Liver (tissue), 9 donors: ENCODE results near the gene THADA. TPM values are rescaled to one million over a fixed set of nuclear protein-coding genes. Genes with fewer than 3 reads are reported as not detected.
A peak's percentile ranks its signal among the peaks of the same experiment; 100 is the strongest.
"Not testable (repeated sequence)": the region's sequence is repeated elsewhere in the genome, so short reads cannot be mapped to it uniquely, and the experiment has no call there.

ENCODE experiments used
- DNase-seq: peaks from one replicate; pipeline ENCODE4 v3.0.0-alpha.2; 2017; ENCODE audit warnings: low spot score
- H3K27ac ChIP-seq, 2 donors: one replicate each; pipeline ENCODE4 v1.7.0; 2013; ENCODE audit warnings: inconsistent platforms in 2 of 2, low read length in 2 of 2, control low read depth in 1 of 2, low read depth in 1 of 2, mild to moderate bottlenecking in 1 of 2
- H3K27me3 ChIP-seq, 4 donors: one replicate each; pipeline versions ENCODE4 v1.6.1 to v1.7.0; 2013; ENCODE audit warnings: low read length in 3 of 4, inconsistent platforms in 1 of 4, mild to moderate bottlenecking in 1 of 4, moderate library complexity in 1 of 4; ENCODE audit not compliant: control insufficient read depth in 4 of 4, insufficient read depth in 4 of 4
- H3K36me3 ChIP-seq, 4 donors: one replicate each; pipeline versions ENCODE4 v1.6.1 to v1.7.0; 2013; ENCODE audit warnings: low read length in 3 of 4, mild to moderate bottlenecking in 3 of 4, low read depth in 1 of 4, moderate library complexity in 1 of 4; ENCODE audit not compliant: control insufficient read depth in 4 of 4, insufficient read depth in 3 of 4
- H3K4me1 ChIP-seq, 4 donors: one replicate each; pipeline versions ENCODE4 v1.6.1 to v1.7.0; 2013; ENCODE audit warnings: low read length in 3 of 4, mild to moderate bottlenecking in 3 of 4, moderate library complexity in 1 of 4; ENCODE audit not compliant: control insufficient read depth in 4 of 4, insufficient read depth in 4 of 4
- H3K4me3 ChIP-seq, 3 donors: one replicate each; pipeline versions ENCODE4 v1.6.1 to v1.7.0; 2013; ENCODE audit warnings: low read length in 3 of 3, control low read depth in 1 of 3, low read depth in 1 of 3, mild to moderate bottlenecking in 1 of 3
- H3K9ac ChIP-seq, 2 donors: one replicate each; pipeline ENCODE4 v1.7.0; 2013; ENCODE audit warnings: low read length in 2 of 2, mild to moderate bottlenecking in 2 of 2, moderate library complexity in 2 of 2, control low read depth in 1 of 2, low read depth in 1 of 2
- H3K9me3 ChIP-seq, 4 donors: one replicate each; pipeline versions ENCODE4 v1.6.1 to v1.7.0; 2013; ENCODE audit warnings: low read length in 3 of 4; ENCODE audit not compliant: control insufficient read depth in 4 of 4
- ATF3 ChIP-seq: IDR thresholded peaks from 2 replicates; pipeline ENCODE4 v1.6.1; 2016; ENCODE audit warnings: antibody characterized with exemption
- EGR1 ChIP-seq, 2 donors: IDR thresholded peaks; 2 replicates each; pipeline ENCODE4 v1.6.1; 2016 to 2018; ENCODE audit warnings: antibody characterized with exemption in 2 of 2, low read depth in 2 of 2
- FOXA1 ChIP-seq: IDR thresholded peaks from 2 replicates; pipeline ENCODE4 v1.6.1; 2016; ENCODE audit warnings: antibody characterized with exemption
- FOXA2 ChIP-seq: IDR thresholded peaks from 2 replicates; pipeline ENCODE4 v1.6.1; 2016; ENCODE audit warnings: antibody characterized with exemption
- GABPA ChIP-seq, 2 donors: IDR thresholded peaks in 1 of 2; conservative IDR thresholded peaks in 1 of 2; 2 replicates each; pipeline ENCODE4 v1.6.1; 2016; ENCODE audit warnings: antibody characterized with exemption in 2 of 2, mild to moderate bottlenecking in 1 of 2, moderate library complexity in 1 of 2
- HNF4A ChIP-seq, 2 donors: conservative IDR thresholded peaks; 2 replicates each; pipeline ENCODE4 v1.6.1; 2016; ENCODE audit warnings: antibody characterized with exemption in 2 of 2, mild to moderate bottlenecking in 2 of 2
- HNF4G ChIP-seq: IDR thresholded peaks from 2 replicates; pipeline ENCODE4 v1.6.1; 2016; ENCODE audit warnings: antibody characterized with exemption
- JUND ChIP-seq, 2 donors: IDR thresholded peaks; 2 replicates each; pipeline ENCODE4 v1.6.1; 2016; ENCODE audit warnings: antibody characterized with exemption in 2 of 2
- MAX ChIP-seq: IDR thresholded peaks from 2 replicates; pipeline ENCODE4 v1.6.1; 2016; ENCODE audit warnings: antibody characterized with exemption
- NR2F2 ChIP-seq: IDR thresholded peaks from 2 replicates; pipeline ENCODE4 v1.6.1; 2016; ENCODE audit warnings: antibody characterized with exemption
- RAD21 ChIP-seq, 2 donors: IDR thresholded peaks; 2 replicates each; pipeline ENCODE4 v1.6.1; 2016; ENCODE audit warnings: antibody characterized with exemption in 2 of 2, mild to moderate bottlenecking in 2 of 2
- REST ChIP-seq: IDR thresholded peaks from 2 replicates; pipeline ENCODE4 v1.6.1; 2016; ENCODE audit warnings: antibody characterized with exemption, mild to moderate bottlenecking
- RXRA ChIP-seq, 2 donors: IDR thresholded peaks; 2 replicates each; pipeline ENCODE4 v1.6.1; 2017 to 2018; ENCODE audit warnings: antibody characterized with exemption in 2 of 2, mild to moderate bottlenecking in 1 of 2
- SP1 ChIP-seq: IDR thresholded peaks from 2 replicates; pipeline ENCODE4 v1.6.1; 2018; ENCODE audit warnings: antibody characterized with exemption, mild to moderate bottlenecking
- TAF1 ChIP-seq: conservative IDR thresholded peaks from 2 replicates; pipeline ENCODE4 v1.6.1; 2016; ENCODE audit warnings: antibody characterized with exemption, mild to moderate bottlenecking
- YY1 ChIP-seq: IDR thresholded peaks from 2 replicates; pipeline ENCODE4 v1.6.1; 2016; ENCODE audit warnings: antibody characterized with exemption, mild to moderate bottlenecking
- WGBS: extraction: QIAGEN DNeasy Blood & Tissue Kit; methylation state at CpG from one replicate; pipeline ENCODE4 v1.1.7; 2013; 5-methylcytosine and 5-hydroxymethylcytosine counted together
- polyA plus RNA-seq, 2 donors: library from polyadenylated mRNA; stranded (reverse) in 1 of 2; unstranded in 1 of 2; fragments of 200-250 nt in 1 of 2; fragments of >200 nt in 1 of 2; fragmentation: Nextera tagmentation in 1 of 2; extraction: Ambion mirVana in 1 of 2; gene quantifications; one replicate each; pipeline versions ENCODE4 v1.2.1 to v1.2.3, GENCODE V29; 2013 to 2015
- total RNA-seq, 2 donors: library from RNA; depleted of rRNA; stranded (reverse); fragments of >200 nt; gene quantifications; one replicate each; pipeline ENCODE4 v1.2.3, GENCODE V29; 2014
- TF ChIP-seq, protein P1 (sequence below): IDR thresholded peaks from 2 replicates; pipeline ENCODE4 v1.6.1; 2016; ENCODE audit warnings: antibody characterized with exemption
- TF ChIP-seq, protein P2 (sequence below): fragments of 150-350 bp; IDR thresholded peaks from 2 replicates; pipeline ENCODE4 v1.5.1; 2017; ENCODE audit warnings: improper control_type of control experiment, low read depth, low read length; ENCODE audit not compliant: missing input control
- donor health status: healthy.
- donor health status: healthy.
- donor health status: healthy.
- donor health status: healthy.
- donor health status: healthy.

THADA gene
- total and polyA plus RNA-seq, 4 donors, result 12.0 to 37.2 (median 22.3) TPM

- H3K36me3 ChIP-seq, result no peaks in the 10 kb centered on the region
- WGBS, result 3% methylated on average over 75 of the region's 75 CpGs
- peaks cover 0 to 2% (median 1%) of the 10 kb centered on the region in 4 donors for H3K9me3 ChIP-seq
- peak within 1 kb of the TSS in 1 of 2 donors; percentile 29 for H3K9ac ChIP-seq
- H3K27ac ChIP-seq, result peak within 1 kb of the TSS; percentile 5 to 20
- no peak for TF ChIP-seq FOXA1
- TF ChIP-seq SP1, result peak; percentile 65
- peaks cover 7 to 23% (median 14%) of the 10 kb centered on the region in 4 donors for H3K4me1 ChIP-seq
- H3K27me3 ChIP-seq, result peaks cover 0 to 2% (median 0%) of the 10 kb centered on the region in 4 donors
- peak within 1 kb of the TSS; percentile 41 to 71 (median 63) for H3K4me3 ChIP-seq
- DNase-seq, result peak; percentile 90
Measured at GRCh38 chr2:43637030-43637803, 41.4 kb upstream of the THADA start, which contains the start of gene PLEKHH2. PLEKHH2 (plus strand) TSS chr2:43637260; CDS start chr2:43644674, 7,414 bp downstream.

DNA sequence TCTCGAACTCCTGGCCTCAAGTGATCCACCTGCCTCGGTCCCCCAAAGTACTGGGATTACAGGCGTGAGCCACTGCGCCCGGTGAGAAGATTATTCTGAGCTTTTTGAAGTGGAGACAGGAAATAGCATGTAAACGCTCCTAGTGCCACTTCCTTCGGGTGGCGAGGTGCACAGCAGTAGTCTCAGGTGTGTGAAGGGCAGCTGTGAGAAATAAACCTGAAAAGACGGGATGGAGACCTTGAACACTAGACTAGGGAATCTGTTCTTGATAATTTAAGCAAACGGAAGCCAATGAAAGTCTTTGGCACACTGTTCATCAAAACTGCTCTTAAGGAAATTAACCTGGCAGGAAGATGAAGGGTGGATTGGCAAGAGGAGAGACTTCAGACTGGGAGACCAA lies 40.8 kb upstream of the THADA start:
- TF ChIP-seq NR2F2, result no peak
- TF ChIP-seq GABPA (IDR thresholded peaks at IDR 0.05 in 1 of 2, conservative IDR thresholded peaks at IDR 0.05 in 1 of 2), result no peak
- TF ChIP-seq JUND (IDR thresholded peaks at IDR 0.05), result no peak
- no peak for TF ChIP-seq MAX
- no peak for TF ChIP-seq SP1
- no peak for TF ChIP-seq RXRA (IDR thresholded peaks at IDR 0.05)
- TF ChIP-seq REST, result no peak
- no peak for TF ChIP-seq RAD21 (IDR thresholded peaks at IDR 0.05)
- no peak for TF ChIP-seq TAF1
- TF ChIP-seq HNF4G, result no peak
- TF ChIP-seq ATF3, result no peak
- TF ChIP-seq HNF4A (conservative IDR thresholded peaks at IDR 0.05), result no peak
- TF ChIP-seq FOXA2, result no peak
- no peak for TF ChIP-seq YY1
- no peak for TF ChIP-seq EGR1 (IDR thresholded peaks at IDR 0.05; ENCODE audit: low read depth in 2 of 2)
- TF ChIP-seq FOXA1, result no peak
- TF ChIP-seq, protein P1, sequence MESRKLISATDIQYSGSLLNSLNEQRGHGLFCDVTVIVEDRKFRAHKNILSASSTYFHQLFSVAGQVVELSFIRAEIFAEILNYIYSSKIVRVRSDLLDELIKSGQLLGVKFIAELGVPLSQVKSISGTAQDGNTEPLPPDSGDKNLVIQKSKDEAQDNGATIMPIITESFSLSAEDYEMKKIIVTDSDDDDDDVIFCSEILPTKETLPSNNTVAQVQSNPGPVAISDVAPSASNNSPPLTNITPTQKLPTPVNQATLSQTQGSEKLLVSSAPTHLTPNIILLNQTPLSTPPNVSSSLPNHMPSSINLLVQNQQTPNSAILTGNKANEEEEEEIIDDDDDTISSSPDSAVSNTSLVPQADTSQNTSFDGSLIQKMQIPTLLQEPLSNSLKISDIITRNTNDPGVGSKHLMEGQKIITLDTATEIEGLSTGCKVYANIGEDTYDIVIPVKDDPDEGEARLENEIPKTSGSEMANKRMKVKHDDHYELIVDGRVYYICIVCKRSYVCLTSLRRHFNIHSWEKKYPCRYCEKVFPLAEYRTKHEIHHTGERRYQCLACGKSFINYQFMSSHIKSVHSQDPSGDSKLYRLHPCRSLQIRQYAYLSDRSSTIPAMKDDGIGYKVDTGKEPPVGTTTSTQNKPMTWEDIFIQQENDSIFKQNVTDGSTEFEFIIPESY, result no peak
- TF ChIP-seq, protein P2, sequence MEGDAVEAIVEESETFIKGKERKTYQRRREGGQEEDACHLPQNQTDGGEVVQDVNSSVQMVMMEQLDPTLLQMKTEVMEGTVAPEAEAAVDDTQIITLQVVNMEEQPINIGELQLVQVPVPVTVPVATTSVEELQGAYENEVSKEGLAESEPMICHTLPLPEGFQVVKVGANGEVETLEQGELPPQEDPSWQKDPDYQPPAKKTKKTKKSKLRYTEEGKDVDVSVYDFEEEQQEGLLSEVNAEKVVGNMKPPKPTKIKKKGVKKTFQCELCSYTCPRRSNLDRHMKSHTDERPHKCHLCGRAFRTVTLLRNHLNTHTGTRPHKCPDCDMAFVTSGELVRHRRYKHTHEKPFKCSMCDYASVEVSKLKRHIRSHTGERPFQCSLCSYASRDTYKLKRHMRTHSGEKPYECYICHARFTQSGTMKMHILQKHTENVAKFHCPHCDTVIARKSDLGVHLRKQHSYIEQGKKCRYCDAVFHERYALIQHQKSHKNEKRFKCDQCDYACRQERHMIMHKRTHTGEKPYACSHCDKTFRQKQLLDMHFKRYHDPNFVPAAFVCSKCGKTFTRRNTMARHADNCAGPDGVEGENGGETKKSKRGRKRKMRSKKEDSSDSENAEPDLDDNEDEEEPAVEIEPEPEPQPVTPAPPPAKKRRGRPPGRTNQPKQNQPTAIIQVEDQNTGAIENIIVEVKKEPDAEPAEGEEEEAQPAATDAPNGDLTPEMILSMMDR, result no peak
- Histone ChIP-seq H3K9ac (no peak overlapping the region), H3K36me3 (no peaks in the 10 kb centered on the region), H3K27me3 (peaks cover 0 to 2% (median 0%) of the 10 kb centered on the region in 4 donors), H3K4me3 (peak overlapping the region in 2 of 3 donors; percentile 1 to 71), H3K9me3 (peaks cover 0 to 2% (median 1%) of the 10 kb centered on the region in 4 donors), H3K27ac (no peak overlapping the region), H3K4me1 (peaks cover 7 to 23% (median 14%) of the 10 kb centered on the region in 4 donors)
- DNase-seq, result no peak
- 43% methylated on average over 10 of the region's 10 CpGs for WGBS

GRCh38 chr2:43636153-43636552 lies 40.3 kb upstream of the THADA start:
- H3K36me3 ChIP-seq, H3K27me3 ChIP-seq, DNase-seq, H3K9ac ChIP-seq, H3K4me3 ChIP-seq, H3K9me3 ChIP-seq, H3K27ac ChIP-seq: not testable (repeated sequence)
- WGBS, result 94% methylated on average over 12 of the region's 12 CpGs
- peaks cover 7 to 23% (median 14%) of the 10 kb centered on the region in 4 donors for H3K4me1 ChIP-seq
